Ovary (tissue), 3 donors: ENCODE measurements around the gene TP53BP2.

Experiments
- CTCF ChIP-seq, 3 donors: fragments of 450-650 bp in 2 of 3; fragments of 200-600 bp in 1 of 3; IDR thresholded peaks; one replicate each; pipeline versions ENCODE4 v1.5.1 to v1.8.0; 2016 to 2022; ENCODE audit warnings: antibody characterized with exemption in 3 of 3, mild to moderate bottlenecking in 1 of 3
- EP300 ChIP-seq: sonication (generic); formaldehyde crosslinking; IDR thresholded peaks from one replicate; pipeline ENCODE4 v1.6.1; 2017; ENCODE audit warnings: antibody characterized with exemption
- POLR2A ChIP-seq: fragments of 450-650 bp; IDR thresholded peaks from one replicate; pipeline ENCODE4 v1.6.1; 2017; ENCODE audit warnings: antibody characterized with exemption, mild to moderate bottlenecking, moderate library complexity
- donor health status: DM: no; HTN: no; CAD: no.

DNA sequence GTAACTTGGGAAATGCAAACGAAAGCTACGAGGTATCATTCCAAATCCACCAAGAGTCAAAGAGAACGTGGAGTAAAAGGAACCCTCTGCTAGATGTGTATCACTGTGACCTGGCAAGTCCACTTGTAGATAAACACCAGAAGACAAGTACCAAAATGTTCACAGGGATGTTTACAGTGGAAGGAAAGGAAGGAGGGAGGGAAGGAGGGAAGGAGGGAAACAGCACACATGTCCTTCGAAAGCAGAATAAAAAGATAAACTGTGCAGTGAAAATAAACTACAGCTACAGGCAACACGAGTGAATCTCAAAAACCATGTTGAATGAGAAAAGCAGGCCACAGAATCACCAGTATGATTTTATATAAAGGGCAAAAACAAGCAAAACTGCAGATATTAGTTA lies 59.9 kb downstream of the TP53BP2 start:
- TF ChIP-seq POLR2A (no peak), CTCF (IDR thresholded peaks at IDR 0.05) (no peak), EP300 (no peak)
